WTC11 (cell line): ENCODE results near the gene HDAC10. TPM values are rescaled to one million over a fixed set of nuclear protein-coding genes. Genes with fewer than 3 reads are reported as not detected.

Source experiments
- ATAC-seq: fragments of 200-7000 bp; cut with Tn5 transposase; 2 replicates; pipeline ENCODE4 v1.10.0; 2021; ENCODE audit warnings: mild to moderate bottlenecking, moderate library complexity
- CTCF ChIA-PET: fragments of 300-600 bp; sonication (Branson Sonifier 250); formaldehyde crosslinking; loops from one replicate; lab custom pipeline; 2021; ENCODE audit warnings: antibody characterized with exemption; lab: Charles Lee
- POLR2A ChIA-PET: fragments of 350-600 bp; sonication (Branson Sonifier 250); formaldehyde crosslinking; loops from one replicate; lab custom pipeline; 2021; ENCODE audit warnings: antibody characterized with exemption; lab: Charles Lee
- DNase-seq: peaks from one replicate; pipeline ENCODE4 v3.0.0; 2021; ENCODE audit warnings: low spot score
- H3K27ac Mint-ChIP-seq: 2 replicates; pipeline ENCODE4 v1.8.0; 2021; ENCODE audit warnings: mixed read lengths
- H3K27me3 Mint-ChIP-seq: 2 replicates; pipeline ENCODE4 v1.8.0; 2021; ENCODE audit warnings: low read depth, mild to moderate bottlenecking, moderate library complexity, mixed read lengths
- H3K36me3 Mint-ChIP-seq: 2 replicates; pipeline ENCODE4 v1.8.0; 2021; ENCODE audit warnings: mixed read lengths
- H3K4me1 Mint-ChIP-seq: 2 replicates; pipeline ENCODE4 v1.8.0; 2022; ENCODE audit warnings: mixed read lengths
- H3K4me3 Mint-ChIP-seq: 2 replicates; pipeline ENCODE4 v1.8.0; 2021; ENCODE audit warnings: mild to moderate bottlenecking, moderate library complexity, mixed read lengths
- H3K9me3 Mint-ChIP-seq: 2 replicates; pipeline ENCODE4 v1.8.0; 2021; ENCODE audit warnings: mixed read lengths
- EMX1 ChIP-seq: fragments of 250-450 bp; sonication (Bioruptor Pico); IDR thresholded peaks from 2 replicates; pipeline ENCODE4 v1.8.0; 2021; ENCODE audit warnings: mild to moderate bottlenecking
- FOXK1 ChIP-seq: sonication (generic); formaldehyde crosslinking; IDR thresholded peaks from 2 replicates; pipeline ENCODE4 v1.8.0; 2022; ENCODE audit warnings: mild to moderate bottlenecking, moderate library complexity, missing genetic modification reagents
- GABPB1 ChIP-seq: sonication (generic); formaldehyde crosslinking; IDR thresholded peaks from 2 replicates; pipeline ENCODE4 v1.8.1; 2023; ENCODE audit warnings: mild to moderate bottlenecking, missing genetic modification reagents
- GTF2I ChIP-seq: fragments of 250-450 bp; sonication (Bioruptor Pico); conservative IDR thresholded peaks from 2 replicates; pipeline ENCODE4 v1.4.0; 2021; ENCODE audit warnings: mild to moderate bottlenecking
- IRF1 ChIP-seq: sonication (generic); formaldehyde crosslinking; IDR thresholded peaks from 2 replicates; pipeline ENCODE4 v1.8.0; 2023; ENCODE audit warnings: missing genetic modification reagents
- RORB ChIP-seq: fragments of 250-450 bp; sonication (Bioruptor Pico); IDR thresholded peaks from 2 replicates; pipeline ENCODE4 v1.9.0; 2021; ENCODE audit warnings: mild to moderate bottlenecking
- SMAD4 ChIP-seq: sonication (generic); formaldehyde crosslinking; IDR thresholded peaks from 2 replicates; pipeline ENCODE4 v1.8.0; 2022; ENCODE audit warnings: mild to moderate bottlenecking, missing genetic modification reagents
- USF2 ChIP-seq: sonication (generic); formaldehyde crosslinking; IDR thresholded peaks from 2 replicates; pipeline ENCODE4 v1.8.1; 2023; ENCODE audit warnings: mild to moderate bottlenecking, missing genetic modification reagents, moderate library complexity
- ZBTB21 ChIP-seq: sonication (generic); formaldehyde crosslinking; IDR thresholded peaks from 2 replicates; pipeline ENCODE4 v1.8.1; 2023; ENCODE audit warnings: mild to moderate bottlenecking, missing genetic modification reagents, borderline replicate concordance
- ZNF317 ChIP-seq: sonication (generic); formaldehyde crosslinking; IDR thresholded peaks from 2 replicates; pipeline ENCODE4 v1.8.1; 2023; ENCODE audit warnings: low read depth, mild to moderate bottlenecking, moderate library complexity, missing genetic modification reagents, borderline replicate concordance
- ZNF416 ChIP-seq: fragments of 250-450 bp; sonication (Bioruptor Pico); IDR thresholded peaks from 2 replicates; pipeline ENCODE4 v1.9.0; 2021; ENCODE audit warnings: mild to moderate bottlenecking, inconsistent platforms
- ZNF423 ChIP-seq: fragments of 250-450 bp; sonication (Bioruptor Pico); IDR thresholded peaks from 2 replicates; pipeline ENCODE4 v2.1.2; 2022; ENCODE audit warnings: mild to moderate bottlenecking, moderate library complexity
- total RNA-seq: library from RNA; stranded (reverse); gene quantifications from 3 replicates; pipeline ENCODE4 v1.2.3, GENCODE V29; 2021
- TF ChIP-seq, protein P1 (sequence below): sonication (generic); formaldehyde crosslinking; IDR thresholded peaks from 2 replicates; pipeline ENCODE4 v1.8.0; 2023; ENCODE audit warnings: mild to moderate bottlenecking, missing genetic modification reagents
- TF ChIP-seq, protein P2 (sequence below): sonication (generic); formaldehyde crosslinking; conservative IDR thresholded peaks from 2 replicates; pipeline ENCODE4 v1.8.1; 2022; ENCODE audit warnings: mild to moderate bottlenecking, missing genetic modification reagents
- TF ChIP-seq, protein P3 (sequence below): sonication (generic); formaldehyde crosslinking; IDR thresholded peaks from 2 replicates; pipeline ENCODE4 v1.8.1; 2022; ENCODE audit warnings: low read depth, mild to moderate bottlenecking, moderate library complexity, missing genetic modification reagents, borderline replicate concordance
- TF ChIP-seq, protein P4 (sequence below): sonication (generic); formaldehyde crosslinking; IDR thresholded peaks from 2 replicates; pipeline ENCODE4 v1.8.0; 2022; ENCODE audit warnings: mild to moderate bottlenecking, missing genetic modification reagents
- TF ChIP-seq, protein P5 (sequence below): sonication (generic); formaldehyde crosslinking; IDR thresholded peaks from 2 replicates; pipeline ENCODE4 v1.8.0; 2023; ENCODE audit warnings: missing genetic modification reagents, mild to moderate bottlenecking, borderline replicate concordance

The HDAC10 gene
- total RNA-seq, 1 experiment from 2014 or later = 40.9 TPM

GRCh38 chr22:50259302-50259701 lies 8.2 kb upstream of the HDAC10 start (continued):
- TF ChIP-seq, protein P1, sequence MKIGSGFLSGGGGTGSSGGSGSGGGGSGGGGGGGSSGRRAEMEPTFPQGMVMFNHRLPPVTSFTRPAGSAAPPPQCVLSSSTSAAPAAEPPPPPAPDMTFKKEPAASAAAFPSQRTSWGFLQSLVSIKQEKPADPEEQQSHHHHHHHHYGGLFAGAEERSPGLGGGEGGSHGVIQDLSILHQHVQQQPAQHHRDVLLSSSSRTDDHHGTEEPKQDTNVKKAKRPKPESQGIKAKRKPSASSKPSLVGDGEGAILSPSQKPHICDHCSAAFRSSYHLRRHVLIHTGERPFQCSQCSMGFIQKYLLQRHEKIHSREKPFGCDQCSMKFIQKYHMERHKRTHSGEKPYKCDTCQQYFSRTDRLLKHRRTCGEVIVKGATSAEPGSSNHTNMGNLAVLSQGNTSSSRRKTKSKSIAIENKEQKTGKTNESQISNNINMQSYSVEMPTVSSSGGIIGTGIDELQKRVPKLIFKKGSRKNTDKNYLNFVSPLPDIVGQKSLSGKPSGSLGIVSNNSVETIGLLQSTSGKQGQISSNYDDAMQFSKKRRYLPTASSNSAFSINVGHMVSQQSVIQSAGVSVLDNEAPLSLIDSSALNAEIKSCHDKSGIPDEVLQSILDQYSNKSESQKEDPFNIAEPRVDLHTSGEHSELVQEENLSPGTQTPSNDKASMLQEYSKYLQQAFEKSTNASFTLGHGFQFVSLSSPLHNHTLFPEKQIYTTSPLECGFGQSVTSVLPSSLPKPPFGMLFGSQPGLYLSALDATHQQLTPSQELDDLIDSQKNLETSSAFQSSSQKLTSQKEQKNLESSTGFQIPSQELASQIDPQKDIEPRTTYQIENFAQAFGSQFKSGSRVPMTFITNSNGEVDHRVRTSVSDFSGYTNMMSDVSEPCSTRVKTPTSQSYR (CRISPR knock-in tag) = no peak
- TF ChIP-seq ZNF317 (CRISPR knock-in tag) (no peak), ZNF416 (no peak), GTF2I (CRISPR knock-in tag) (no peak)
- TF ChIP-seq, protein P2, sequence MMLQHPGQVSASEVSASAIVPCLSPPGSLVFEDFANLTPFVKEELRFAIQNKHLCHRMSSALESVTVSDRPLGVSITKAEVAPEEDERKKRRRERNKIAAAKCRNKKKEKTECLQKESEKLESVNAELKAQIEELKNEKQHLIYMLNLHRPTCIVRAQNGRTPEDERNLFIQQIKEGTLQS (CRISPR knock-in tag) = no peak
- TF ChIP-seq, protein P3, sequence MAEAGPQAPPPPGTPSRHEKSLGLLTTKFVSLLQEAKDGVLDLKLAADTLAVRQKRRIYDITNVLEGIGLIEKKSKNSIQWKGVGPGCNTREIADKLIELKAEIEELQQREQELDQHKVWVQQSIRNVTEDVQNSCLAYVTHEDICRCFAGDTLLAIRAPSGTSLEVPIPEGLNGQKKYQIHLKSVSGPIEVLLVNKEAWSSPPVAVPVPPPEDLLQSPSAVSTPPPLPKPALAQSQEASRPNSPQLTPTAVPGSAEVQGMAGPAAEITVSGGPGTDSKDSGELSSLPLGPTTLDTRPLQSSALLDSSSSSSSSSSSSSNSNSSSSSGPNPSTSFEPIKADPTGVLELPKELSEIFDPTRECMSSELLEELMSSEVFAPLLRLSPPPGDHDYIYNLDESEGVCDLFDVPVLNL (CRISPR knock-in tag) = no peak
- TF ChIP-seq, all 79 proteins: peak for 0

DNA sequence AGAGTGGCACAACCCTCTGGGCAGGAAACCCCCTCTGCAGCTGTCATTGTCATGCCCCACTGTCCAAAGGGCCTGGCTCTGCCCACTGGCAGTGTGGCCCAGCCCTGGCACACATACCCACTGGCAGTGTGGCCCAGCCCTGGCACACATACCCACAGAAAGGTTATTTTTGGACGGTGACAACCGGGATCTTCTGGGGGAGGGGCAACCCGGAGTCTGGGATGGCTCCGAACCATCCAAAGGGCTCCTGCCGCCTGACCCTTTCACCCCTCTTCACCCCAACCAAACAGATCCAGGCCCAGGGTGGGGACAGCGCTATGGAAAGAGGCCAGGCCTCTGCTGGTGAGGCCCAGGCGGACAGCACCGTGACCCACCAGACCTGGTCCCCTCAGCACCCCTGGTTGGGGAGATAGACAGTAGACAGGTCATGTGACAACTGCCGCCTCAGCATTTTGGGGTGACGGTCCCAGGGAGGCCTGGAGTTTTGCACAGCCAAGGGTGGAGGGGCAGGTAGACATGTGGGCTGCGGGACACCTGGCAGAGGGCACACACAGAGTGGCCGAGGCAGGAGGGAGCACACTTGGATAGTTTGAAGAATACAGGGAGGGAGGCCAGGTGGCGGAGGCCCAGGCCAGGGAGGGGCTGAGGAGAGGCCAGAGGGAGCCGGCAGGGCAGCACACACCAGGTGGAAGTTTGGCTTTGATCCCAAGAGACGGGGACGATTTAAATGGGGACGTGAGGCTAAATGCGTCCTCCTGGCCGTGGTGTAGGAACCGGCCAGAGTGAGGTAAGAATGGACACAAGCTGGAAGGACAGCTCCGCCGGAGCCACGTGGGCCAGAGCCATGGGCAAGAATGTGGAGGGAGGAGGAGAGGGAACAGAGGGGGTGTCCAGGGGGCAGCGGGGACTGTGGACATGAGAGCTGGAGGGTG lies 7.6 kb upstream of the HDAC10 start:
- DNase-seq = no peak
- Mint-ChIP-seq H3K27ac (no peak overlapping the region), H3K36me3 (no peaks in the 10 kb centered on the region), H3K4me3 (no peak overlapping the region), H3K27me3 (peaks cover 9% of the 10 kb centered on the region), H3K4me1 (peaks cover 8% of the 10 kb centered on the region), H3K9me3 (no peaks in the 10 kb centered on the region)
- ATAC-seq = no peak
- no peak for TF ChIP-seq EMX1 (CRISPR knock-in tag)
- TF ChIP-seq, protein P4, sequence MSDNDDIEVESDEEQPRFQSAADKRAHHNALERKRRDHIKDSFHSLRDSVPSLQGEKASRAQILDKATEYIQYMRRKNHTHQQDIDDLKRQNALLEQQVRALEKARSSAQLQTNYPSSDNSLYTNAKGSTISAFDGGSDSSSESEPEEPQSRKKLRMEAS = no peak
- TF ChIP-seq USF2 (CRISPR knock-in tag) = 0 out of 2 replicates have a peak, but pooled peaks have one; percentile 13
- POLR2A ChIA-PET = no interaction called here
- CTCF ChIA-PET = interaction anchor here (0.6 to 1.0 kb wide), 2 partner anchors 9 to 66 kb away, joined by 3 read pairs; no protein-coding TSS in a partner anchor

DNA sequence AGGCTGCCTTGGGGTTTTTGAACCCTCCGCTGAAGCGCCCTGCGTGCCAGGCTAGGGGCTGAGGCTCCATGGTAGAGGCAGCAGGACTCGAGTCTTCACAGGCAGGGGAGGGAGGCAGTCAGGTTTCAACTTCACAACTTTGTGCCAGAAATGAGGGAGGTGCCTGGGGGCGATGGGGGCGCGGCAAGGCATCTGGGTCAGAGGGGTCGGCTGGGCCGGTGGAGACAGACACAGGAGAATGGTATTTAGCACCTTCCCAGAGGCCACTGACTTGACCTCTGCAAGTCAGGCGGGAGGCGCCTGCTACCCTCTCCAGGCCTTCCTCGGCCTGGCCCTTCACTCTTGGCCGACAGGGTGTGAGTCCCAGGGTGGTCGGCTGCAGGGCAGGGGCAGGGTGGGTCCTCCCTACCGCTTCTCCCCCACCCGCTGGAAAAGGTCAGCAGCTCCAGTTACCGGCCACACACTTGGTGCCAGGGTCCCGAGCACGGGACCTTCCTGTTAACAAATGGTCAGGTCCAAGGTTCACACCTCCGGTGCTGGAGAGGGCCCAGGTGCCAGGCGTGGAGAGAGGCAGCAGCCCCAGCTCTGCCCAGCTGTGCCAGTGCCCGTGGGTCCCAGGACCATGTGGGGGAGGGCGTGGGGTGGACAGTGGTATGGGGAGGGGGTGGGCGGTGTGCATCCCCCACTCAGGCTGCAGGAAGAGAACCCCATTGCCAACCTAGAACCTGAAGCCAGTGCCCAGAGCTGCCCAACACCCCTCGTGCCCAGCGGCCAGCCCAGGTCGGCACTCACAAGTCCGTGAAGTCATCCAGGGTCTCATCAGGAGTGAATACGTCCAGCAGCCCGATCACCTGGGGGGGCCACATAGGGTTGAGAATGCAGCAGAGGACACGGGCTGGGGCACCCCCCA lies 6.6 kb upstream of the HDAC10 start:
- no peaks in the 10 kb centered on the region for H3K36me3 Mint-ChIP-seq
- no peak overlapping the region for H3K27ac Mint-ChIP-seq
- peaks cover 8% of the 10 kb centered on the region for H3K4me1 Mint-ChIP-seq
- peaks cover 9% of the 10 kb centered on the region for H3K27me3 Mint-ChIP-seq
- no peaks in the 10 kb centered on the region for H3K9me3 Mint-ChIP-seq
- H3K4me3 Mint-ChIP-seq = no peak overlapping the region
- ChIA-PET POLR2A (no interaction called here), CTCF (no interaction called here)
- DNase-seq (no peak), ATAC-seq (no peak)
- TF ChIP-seq ZBTB21 (CRISPR knock-in tag) = no peak
- no peak for TF ChIP-seq ZNF317 (CRISPR knock-in tag)
- no peak for TF ChIP-seq GABPB1 (CRISPR knock-in tag)
- no peak for TF ChIP-seq FOXK1 (CRISPR knock-in tag)
- TF ChIP-seq SMAD4 = no peak
- no peak for TF ChIP-seq IRF1 (CRISPR knock-in tag)
- TF ChIP-seq, protein P5, sequence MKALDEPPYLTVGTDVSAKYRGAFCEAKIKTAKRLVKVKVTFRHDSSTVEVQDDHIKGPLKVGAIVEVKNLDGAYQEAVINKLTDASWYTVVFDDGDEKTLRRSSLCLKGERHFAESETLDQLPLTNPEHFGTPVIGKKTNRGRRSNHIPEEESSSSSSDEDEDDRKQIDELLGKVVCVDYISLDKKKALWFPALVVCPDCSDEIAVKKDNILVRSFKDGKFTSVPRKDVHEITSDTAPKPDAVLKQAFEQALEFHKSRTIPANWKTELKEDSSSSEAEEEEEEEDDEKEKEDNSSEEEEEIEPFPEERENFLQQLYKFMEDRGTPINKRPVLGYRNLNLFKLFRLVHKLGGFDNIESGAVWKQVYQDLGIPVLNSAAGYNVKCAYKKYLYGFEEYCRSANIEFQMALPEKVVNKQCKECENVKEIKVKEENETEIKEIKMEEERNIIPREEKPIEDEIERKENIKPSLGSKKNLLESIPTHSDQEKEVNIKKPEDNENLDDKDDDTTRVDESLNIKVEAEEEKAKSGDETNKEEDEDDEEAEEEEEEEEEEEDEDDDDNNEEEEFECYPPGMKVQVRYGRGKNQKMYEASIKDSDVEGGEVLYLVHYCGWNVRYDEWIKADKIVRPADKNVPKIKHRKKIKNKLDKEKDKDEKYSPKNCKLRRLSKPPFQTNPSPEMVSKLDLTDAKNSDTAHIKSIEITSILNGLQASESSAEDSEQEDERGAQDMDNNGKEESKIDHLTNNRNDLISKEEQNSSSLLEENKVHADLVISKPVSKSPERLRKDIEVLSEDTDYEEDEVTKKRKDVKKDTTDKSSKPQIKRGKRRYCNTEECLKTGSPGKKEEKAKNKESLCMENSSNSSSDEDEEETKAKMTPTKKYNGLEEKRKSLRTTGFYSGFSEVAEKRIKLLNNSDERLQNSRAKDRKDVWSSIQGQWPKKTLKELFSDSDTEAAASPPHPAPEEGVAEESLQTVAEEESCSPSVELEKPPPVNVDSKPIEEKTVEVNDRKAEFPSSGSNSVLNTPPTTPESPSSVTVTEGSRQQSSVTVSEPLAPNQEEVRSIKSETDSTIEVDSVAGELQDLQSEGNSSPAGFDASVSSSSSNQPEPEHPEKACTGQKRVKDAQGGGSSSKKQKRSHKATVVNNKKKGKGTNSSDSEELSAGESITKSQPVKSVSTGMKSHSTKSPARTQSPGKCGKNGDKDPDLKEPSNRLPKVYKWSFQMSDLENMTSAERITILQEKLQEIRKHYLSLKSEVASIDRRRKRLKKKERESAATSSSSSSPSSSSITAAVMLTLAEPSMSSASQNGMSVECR (CRISPR knock-in tag) = no peak
- TF ChIP-seq, protein P3 (CRISPR knock-in tag) = no peak
- no peak for TF ChIP-seq ZNF423 (CRISPR knock-in tag)
- TF ChIP-seq RORB (CRISPR knock-in tag) = no peak
